Measurements from ENCODE around the gene MCUR1.
"Not testable (repeated sequence)": the region's sequence is repeated elsewhere in the genome, so short reads cannot be mapped to it uniquely, and the experiment has no call there.

MCUR1 gene

GRCh38 chr6:13814176-13814937 lies at the start of gene MCUR1:
Gene MCUR1 (minus strand): TSS chr6:13814557. CDS start chr6:13814429, 128 bp downstream.
- peak; percentile 42 to 61 for DNase-seq (ENCODE audit: low read depth in 2 of 2, low spot score in 1 of 2)

DNA sequence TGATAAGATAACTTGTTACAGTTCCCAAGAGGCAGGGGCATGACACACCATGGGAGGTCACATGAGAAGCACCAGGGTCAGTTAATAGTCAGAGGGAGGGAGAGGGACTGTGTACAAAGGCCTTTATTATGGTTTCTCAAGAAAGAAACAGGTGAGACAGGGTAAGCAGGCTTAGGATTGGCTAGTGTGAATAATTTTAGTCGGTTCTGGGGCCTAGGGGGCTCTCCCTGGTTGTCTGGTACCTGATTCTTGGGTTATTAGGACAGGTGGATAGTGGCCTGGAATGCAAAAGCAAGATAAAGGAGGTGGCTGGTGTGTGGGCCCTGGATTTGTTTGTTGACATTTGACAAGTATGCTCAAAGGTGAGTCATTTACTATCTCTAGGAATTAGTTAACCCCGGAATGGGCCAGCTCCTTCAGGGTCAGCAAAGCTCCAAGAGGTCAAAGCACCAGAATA lies 49.4 kb upstream of the MCUR1 start:
- DNase-seq (ENCODE audit: low read depth in 2 of 2, low spot score in 1 of 2), result no peak

DNA sequence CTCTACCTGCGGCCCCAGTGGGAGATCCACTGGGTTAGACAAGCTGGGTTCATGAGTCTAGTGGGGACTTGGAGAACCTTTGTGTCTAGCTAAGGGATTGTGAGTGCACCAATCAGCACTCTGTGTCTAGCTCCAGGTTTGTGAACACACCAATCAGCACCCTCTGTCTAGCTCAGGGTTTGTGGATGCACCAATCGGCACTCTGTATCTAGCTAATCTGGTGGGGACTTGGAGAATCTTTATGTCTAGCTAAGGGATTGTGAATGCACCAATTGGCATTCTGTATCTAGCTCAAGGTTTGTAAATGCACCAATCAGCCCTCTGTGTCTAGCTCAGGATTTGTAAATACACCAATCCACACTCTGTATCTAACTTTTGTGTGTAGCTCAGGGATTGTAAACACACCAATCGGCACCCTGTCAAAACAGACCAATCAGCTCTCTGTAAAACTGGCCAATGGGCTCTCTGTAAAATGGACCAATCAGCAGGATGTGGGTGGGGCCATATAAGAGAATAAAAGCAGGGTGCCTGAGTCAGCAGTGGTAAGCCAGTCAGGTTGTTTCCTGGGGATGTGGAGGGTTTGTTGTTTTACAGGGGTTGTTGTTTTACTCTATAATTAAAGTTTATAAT lies 46.3 kb upstream of the MCUR1 start:
- not testable (repeated sequence) for DNase-seq (ENCODE audit: low read depth in 2 of 2, low spot score in 1 of 2)

GRCh38 chr6:13859871-13860555 lies 45.7 kb upstream of the MCUR1 start:
- no peak for DNase-seq (ENCODE audit: low read depth in 2 of 2, low spot score in 1 of 2)

DNA sequence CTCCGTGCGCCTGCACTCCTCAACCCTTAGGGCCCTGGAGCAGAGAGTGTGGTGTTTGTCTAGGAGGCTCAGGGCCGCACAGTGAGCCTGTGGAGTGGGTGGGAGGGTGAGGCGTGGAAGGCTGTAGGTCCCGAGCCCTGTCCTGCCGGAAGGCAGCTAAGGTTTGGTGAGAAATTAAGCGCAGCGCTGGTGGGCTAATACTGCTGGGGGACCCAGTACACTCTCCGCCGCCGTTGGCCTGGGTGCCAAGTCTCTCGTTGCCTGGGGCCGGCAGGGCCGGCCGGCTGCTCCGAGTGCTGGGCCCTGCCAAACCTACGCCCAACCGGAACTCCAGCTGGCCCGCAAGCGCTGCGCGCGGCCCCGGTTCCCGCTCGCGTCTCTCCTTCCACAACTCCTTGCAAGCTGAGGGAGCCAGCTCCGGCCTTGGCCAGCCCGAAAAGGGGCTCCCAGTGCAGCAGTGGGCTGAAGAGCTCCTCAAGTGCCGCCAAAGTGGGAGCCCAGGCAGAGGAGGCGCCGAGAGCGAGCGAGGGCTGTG lies 40.4 kb upstream of the MCUR1 start:
- DNase-seq (ENCODE audit: low read depth in 2 of 2, low spot score in 1 of 2), result no peak

DNA sequence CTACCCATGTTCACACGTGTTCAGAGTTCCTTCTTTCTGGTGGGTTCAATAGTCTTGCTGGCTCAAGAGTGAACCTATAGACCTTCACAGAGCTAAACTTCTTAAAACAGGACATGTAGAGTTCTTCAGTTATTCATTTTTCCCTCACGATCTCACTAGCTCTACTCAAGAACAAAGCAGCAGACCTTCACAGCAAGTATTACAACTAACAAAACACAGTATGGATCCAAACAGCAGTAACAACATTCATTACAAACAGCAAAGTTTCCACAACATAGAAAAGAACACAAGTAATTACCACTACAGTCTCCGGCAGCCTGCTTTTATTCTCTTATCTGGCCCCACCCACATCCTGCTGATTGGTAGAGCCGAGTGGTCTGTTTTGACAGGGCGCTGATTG lies 39.5 kb upstream of the MCUR1 start:
- DNase-seq (ENCODE audit: low read depth in 2 of 2, low spot score in 1 of 2), result no peak

DNA sequence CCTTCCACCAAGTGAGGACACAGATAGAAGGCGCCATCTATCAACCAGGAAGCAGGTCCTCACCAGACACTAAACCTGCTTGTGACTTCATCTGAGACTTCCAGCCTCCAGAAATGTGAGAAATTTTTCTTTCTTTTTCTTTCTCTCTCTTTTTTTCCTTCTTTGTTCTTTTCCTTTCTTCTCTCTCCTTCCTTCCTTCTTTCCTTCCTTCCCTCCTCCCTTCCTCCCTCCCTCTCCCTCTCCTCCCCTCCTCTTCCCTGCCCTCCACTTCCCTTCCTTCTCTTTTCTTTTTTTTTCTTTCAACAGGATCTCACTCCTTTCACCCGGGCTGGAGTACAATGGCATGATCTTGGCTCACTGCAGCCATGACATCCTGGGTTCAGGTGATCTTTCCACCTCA lies 37.4 kb upstream of the MCUR1 start:
- DNase-seq (ENCODE audit: low read depth in 2 of 2, low spot score in 1 of 2), result no peak

DNA sequence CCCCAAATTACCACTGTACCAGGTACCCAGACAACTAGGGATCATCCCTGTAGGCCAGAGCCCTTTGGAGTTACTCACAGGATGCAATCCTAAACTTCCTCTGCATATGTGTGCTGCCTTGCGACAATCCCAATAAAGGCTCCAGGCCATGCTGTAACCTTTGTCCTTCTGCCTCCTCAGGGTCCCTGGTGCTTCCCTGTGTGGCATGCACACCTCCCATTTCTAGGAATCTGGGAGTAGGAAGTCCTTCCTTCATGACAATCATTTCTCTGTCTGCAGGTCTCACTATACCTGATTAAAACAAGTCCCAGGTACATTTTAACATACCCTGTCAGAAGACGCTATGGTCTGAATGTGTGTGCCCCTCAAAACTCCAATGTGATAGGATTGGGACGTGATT lies 37.0 kb upstream of the MCUR1 start:
- no peak for DNase-seq (ENCODE audit: low read depth in 2 of 2, low spot score in 1 of 2)

- DNase-seq (ENCODE audit: low read depth in 2 of 2, low spot score in 1 of 2), result not testable (repeated sequence)
Measured at GRCh38 chr6:13850690-13851089, 36.3 kb upstream of the MCUR1 start.

DNA sequence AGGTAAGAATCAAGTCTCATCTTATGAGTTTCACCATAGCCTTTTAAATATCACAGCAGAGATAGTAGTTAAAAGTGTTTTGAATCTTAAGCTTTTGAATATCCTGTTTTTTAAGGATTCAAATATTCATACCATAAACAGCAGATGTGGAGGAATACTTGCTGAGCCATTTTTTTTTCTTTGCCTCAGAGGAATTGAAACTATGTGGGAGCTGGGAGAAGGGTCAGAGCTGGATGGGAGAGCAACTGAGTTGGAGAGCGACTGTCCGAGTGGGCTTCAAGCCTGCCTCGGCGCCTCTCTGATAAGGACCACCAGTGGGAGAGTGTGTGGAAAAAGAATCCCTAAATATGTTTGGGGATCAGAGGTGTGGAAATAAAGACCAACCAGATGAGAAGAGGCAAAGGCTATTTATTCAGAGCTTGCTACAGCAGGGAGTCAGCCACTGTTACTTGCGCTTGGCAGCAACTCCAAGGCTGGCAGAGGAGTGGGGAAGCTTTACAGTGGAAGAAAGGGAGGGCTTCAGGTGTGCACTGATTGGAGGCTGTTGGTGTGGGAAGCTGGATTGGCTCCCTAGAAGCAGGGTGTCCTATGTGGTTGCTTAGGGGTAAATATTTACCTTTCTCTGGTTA lies 34.3 kb upstream of the MCUR1 start:
- no peak for DNase-seq (ENCODE audit: low read depth in 2 of 2, low spot score in 1 of 2)

DNA sequence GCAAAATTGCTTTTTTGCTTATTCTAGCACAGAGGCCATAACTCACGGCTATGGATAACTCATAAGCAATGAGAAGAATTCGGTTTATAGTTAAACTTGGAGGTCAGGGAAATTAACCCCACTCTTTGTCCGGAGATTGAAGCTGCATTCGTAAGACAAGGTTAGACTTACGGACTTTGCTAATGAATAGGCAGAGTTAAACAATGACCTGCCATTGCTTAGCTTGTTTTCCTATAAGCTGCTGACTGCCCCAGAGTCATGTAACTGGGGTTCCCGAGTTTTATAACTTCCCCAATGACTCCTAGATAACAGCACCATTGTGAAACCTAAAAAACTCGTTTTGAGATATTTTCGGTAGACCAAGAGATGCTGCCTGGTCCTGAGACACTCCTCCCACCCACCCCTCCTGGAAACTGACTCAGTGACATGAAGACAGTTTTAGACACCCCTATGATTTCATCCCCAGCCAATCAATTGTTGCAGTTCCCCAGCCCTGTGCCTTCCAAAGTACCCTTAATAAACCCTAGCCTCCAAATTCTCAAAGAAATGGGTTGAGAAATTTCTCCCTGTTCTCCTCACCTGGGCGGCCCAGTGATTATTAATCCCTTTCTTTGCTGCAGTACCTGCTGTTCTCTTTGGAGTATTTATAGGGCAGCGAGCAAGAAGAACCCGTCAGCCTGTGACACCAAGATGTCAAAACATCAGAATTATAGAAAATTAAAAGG lies 33.1 kb upstream of the MCUR1 start:
- no peak for DNase-seq (ENCODE audit: low read depth in 2 of 2, low spot score in 1 of 2)

DNA sequence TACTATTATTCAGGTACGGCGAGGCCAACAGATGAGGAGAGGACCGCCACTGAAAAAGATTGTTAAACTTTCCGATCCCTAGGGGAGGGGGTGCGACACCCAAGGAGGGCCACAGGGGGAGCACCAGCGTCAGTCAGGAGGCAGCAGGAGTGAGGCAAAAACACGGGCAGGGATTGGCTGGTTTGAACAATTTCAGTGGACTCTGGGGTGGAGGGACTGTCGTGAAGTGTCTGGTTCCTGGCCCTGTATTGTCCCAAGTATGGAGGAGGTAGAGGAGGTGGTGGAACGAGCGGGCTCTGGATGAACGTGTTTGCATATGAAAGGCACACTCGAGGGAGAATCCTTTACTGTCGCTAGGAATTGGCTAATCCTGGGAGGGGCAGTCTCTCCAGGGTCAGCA lies 32.5 kb upstream of the MCUR1 start:
- DNase-seq (ENCODE audit: low read depth in 2 of 2, low spot score in 1 of 2), result no peak

GRCh38 chr6:13841936-13842335 lies 27.6 kb upstream of the MCUR1 start:
- DNase-seq (ENCODE audit: low read depth in 2 of 2, low spot score in 1 of 2), result no peak

GRCh38 chr6:13838616-13839015 lies 24.3 kb upstream of the MCUR1 start:
- DNase-seq (ENCODE audit: low read depth in 2 of 2, low spot score in 1 of 2), result no peak

DNA sequence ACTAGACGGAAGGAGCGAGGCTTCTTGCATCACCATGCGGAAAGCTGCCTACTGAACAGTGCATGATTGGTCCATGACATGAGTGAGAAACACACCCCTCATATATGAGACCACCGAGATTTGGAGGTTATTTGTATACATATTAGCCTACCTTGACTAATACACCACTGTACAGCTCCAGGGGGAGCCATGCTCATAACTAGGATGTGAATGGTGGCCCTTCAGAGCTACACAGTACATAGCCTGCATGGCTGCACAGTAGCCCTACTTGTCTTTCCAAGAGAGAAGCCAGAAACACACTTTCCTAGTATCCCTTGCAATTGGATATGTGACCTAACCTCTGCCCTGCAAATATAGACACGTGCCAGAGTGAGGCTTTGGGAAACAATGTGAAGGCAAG lies 21.8 kb upstream of the MCUR1 start:
- no peak for DNase-seq (ENCODE audit: low read depth in 2 of 2, low spot score in 1 of 2)

- DNase-seq (ENCODE audit: low read depth in 2 of 2, low spot score in 1 of 2), result no peak
Measured at GRCh38 chr6:13834790-13835189, 20.4 kb upstream of the MCUR1 start.

DNA sequence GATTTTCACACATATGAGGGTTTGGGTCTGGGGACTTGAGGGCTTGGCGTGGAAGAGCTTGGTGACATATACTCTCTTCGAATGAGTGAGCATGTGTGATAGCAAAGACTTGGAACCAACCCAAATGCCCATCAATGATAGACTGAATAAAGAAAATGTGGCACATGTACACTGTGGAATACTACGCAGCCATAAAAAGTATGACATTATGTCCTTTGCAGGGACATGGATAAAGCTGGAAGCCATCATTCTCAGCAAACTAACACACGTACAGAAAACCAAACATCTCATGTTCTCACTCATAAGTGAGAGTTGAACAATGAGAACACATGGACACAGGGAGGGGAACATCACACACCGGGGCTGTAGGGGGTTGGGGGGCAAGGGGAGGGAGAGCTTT lies 19.7 kb upstream of the MCUR1 start:
- not testable (repeated sequence) for DNase-seq (ENCODE audit: low read depth in 2 of 2, low spot score in 1 of 2)

DNA sequence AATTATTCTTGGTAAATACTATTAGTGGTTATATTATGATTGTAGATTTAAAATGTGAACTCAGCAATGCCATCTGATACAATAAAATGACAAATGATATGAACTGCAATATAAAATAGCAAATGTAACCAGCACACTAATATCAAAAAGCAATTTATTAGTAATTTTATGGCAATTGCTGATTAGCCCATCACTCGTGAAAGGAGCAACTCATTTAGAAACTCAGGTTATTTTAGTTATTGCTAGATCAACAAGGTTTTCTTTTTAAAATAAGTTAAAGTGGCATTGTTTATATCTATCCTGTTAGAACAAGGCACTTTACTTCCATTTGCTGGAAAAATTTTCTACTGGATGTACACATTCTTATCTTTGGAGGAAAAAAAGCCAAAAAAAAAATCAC lies 18.4 kb upstream of the MCUR1 start:
- DNase-seq (ENCODE audit: low read depth in 2 of 2, low spot score in 1 of 2), result no peak

GRCh38 chr6:13831615-13832014 lies 17.3 kb upstream of the MCUR1 start:
- no peak for DNase-seq (ENCODE audit: low read depth in 2 of 2, low spot score in 1 of 2)

- DNase-seq (ENCODE audit: low read depth in 2 of 2, low spot score in 1 of 2), result no peak
Measured at GRCh38 chr6:13830803-13831202, 16.4 kb upstream of the MCUR1 start.

GRCh38 chr6:13829419-13829818 lies 15.1 kb upstream of the MCUR1 start:
- DNase-seq (ENCODE audit: low read depth in 2 of 2, low spot score in 1 of 2), result not testable (repeated sequence)

Measured in stimulated activated CD8-positive, alpha-beta memory T cell treated with anti-CD3 and anti-CD28 coated beads, Interleukin-4, amount 100 ng/mL, for 1 hour (primary cell).